ENCODE results near the gene VRTN.

VRTN gene

DNA sequence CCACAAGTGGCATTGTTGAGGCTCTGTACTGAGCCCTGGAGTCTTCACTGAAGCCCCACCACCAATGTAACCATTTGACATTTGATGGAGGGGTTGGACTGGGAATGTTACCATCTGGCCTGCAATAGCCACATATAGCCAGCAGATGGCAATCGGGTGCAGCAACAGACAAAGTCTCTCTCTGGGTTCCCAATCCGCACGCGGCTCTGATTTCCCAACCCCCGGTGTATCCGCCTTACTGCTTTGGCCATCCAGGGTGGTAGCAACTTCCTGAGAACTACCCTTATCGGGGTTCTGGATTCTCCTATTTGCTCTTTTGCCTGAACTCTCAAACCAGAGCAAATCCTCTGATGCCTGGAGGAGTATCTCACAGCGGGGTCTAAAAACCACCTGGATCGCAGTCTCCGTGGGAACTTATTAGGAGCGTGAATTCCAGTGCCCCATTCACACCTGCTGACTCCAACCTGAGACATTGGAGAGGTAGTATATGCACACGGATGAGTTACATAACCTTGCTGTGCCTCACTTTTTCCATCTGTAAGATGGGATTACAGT lies 14.2 kb downstream of the VRTN start:
- POLR2A ChIA-PET = no interaction called here
- DNase-seq (ENCODE audit: extremely low spot score) = peak; percentile 94
- TF ChIP-seq, protein P1, sequence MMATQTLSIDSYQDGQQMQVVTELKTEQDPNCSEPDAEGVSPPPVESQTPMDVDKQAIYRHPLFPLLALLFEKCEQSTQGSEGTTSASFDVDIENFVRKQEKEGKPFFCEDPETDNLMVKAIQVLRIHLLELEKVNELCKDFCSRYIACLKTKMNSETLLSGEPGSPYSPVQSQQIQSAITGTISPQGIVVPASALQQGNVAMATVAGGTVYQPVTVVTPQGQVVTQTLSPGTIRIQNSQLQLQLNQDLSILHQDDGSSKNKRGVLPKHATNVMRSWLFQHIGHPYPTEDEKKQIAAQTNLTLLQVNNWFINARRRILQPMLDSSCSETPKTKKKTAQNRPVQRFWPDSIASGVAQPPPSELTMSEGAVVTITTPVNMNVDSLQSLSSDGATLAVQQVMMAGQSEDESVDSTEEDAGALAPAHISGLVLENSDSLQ (IDR thresholded peaks at IDR 0.05) = no peak
- no peak for TF ChIP-seq SUZ12 (IDR thresholded peaks at IDR 0.05)
- TF ChIP-seq CTBP1 (IDR thresholded peaks at IDR 0.05; ENCODE audit: borderline replicate concordance) = no peak
- no peak for TF ChIP-seq LEF1 (IDR thresholded peaks at IDR 0.05; ENCODE audit: borderline replicate concordance)
- TF ChIP-seq ZNF384 (IDR thresholded peaks at IDR 0.05) = no peak
- TF ChIP-seq L3MBTL2 (conservative IDR thresholded peaks at IDR 0.05) = no peak
- TF ChIP-seq NFRKB (IDR thresholded peaks at IDR 0.05) = no peak
- no peak for TF ChIP-seq SP1 (IDR thresholded peaks at IDR 0.05)
- TF ChIP-seq BHLHE40 (IDR thresholded peaks at IDR 0.05; ENCODE audit: borderline replicate concordance) = no peak
- no peak for TF ChIP-seq ELF4 (IDR thresholded peaks at IDR 0.05)
- TF ChIP-seq FOXM1 (IDR thresholded peaks at IDR 0.05; ENCODE audit: borderline replicate concordance) = no peak
- TF ChIP-seq TARDBP (IDR thresholded peaks at IDR 0.05) = no peak
- TF ChIP-seq FOXA1 (IDR thresholded peaks at IDR 0.05) = no peak
- TF ChIP-seq FOXK2 (IDR thresholded peaks at IDR 0.05) = no peak
- no peak for TF ChIP-seq ARNT (IDR thresholded peaks at IDR 0.05)
- TF ChIP-seq HDGF (IDR thresholded peaks at IDR 0.05; ENCODE audit: borderline replicate concordance) = no peak
- CTCF ChIA-PET = interaction anchor here (0.9 to 1.3 kb wide), 2 partner anchors 97 to 117 kb away, joined by 3 read pairs; no protein-coding TSS in a partner anchor

GRCh38 chr14:74364271-74364880 lies 16.1 kb downstream of the VRTN start:
- TF ChIP-seq BHLHE40 (IDR thresholded peaks at IDR 0.05; ENCODE audit: borderline replicate concordance) = no peak
- TF ChIP-seq HDGF (IDR thresholded peaks at IDR 0.05; ENCODE audit: borderline replicate concordance) = no peak
- TF ChIP-seq TARDBP (IDR thresholded peaks at IDR 0.05) = no peak
- no peak for TF ChIP-seq FOXK2 (IDR thresholded peaks at IDR 0.05)
- no peak for TF ChIP-seq SP1 (IDR thresholded peaks at IDR 0.05)
- TF ChIP-seq CTBP1 (IDR thresholded peaks at IDR 0.05; ENCODE audit: borderline replicate concordance) = no peak
- TF ChIP-seq LEF1 (IDR thresholded peaks at IDR 0.05; ENCODE audit: borderline replicate concordance) = no peak
- no peak for DNase-seq (ENCODE audit: extremely low spot score)
- CTCF ChIA-PET = interaction anchor here (1.0 kb wide), 1 partner anchor 115 kb away, joined by 3 read pairs; no protein-coding TSS in a partner anchor
- POLR2A ChIA-PET = no interaction called here

GRCh38 chr14:74368026-74368425 lies 19.8 kb downstream of the VRTN start:
- ChIA-PET CTCF (no interaction called here), POLR2A (no interaction called here)
- DNase-seq (ENCODE audit: extremely low spot score) = no peak
- no peak for TF ChIP-seq FOXK2 (IDR thresholded peaks at IDR 0.05)
- TF ChIP-seq L3MBTL2 (conservative IDR thresholded peaks at IDR 0.05) = no peak
- no peak for TF ChIP-seq TARDBP (IDR thresholded peaks at IDR 0.05)
- no peak for TF ChIP-seq HDGF (IDR thresholded peaks at IDR 0.05; ENCODE audit: borderline replicate concordance)
- TF ChIP-seq BHLHE40 (IDR thresholded peaks at IDR 0.05; ENCODE audit: borderline replicate concordance) = no peak
- TF ChIP-seq ZNF384 (IDR thresholded peaks at IDR 0.05) = no peak
- no peak for TF ChIP-seq ARNT (IDR thresholded peaks at IDR 0.05)
- no peak for TF ChIP-seq SUZ12 (IDR thresholded peaks at IDR 0.05)
- no peak for TF ChIP-seq FOXA1 (IDR thresholded peaks at IDR 0.05)
- no peak for TF ChIP-seq FOXM1 (IDR thresholded peaks at IDR 0.05; ENCODE audit: borderline replicate concordance)
- no peak for TF ChIP-seq ELF4 (IDR thresholded peaks at IDR 0.05)
- no peak for TF ChIP-seq SP1 (IDR thresholded peaks at IDR 0.05)
- TF ChIP-seq NFRKB (IDR thresholded peaks at IDR 0.05) = no peak
- TF ChIP-seq CTBP1 (IDR thresholded peaks at IDR 0.05; ENCODE audit: borderline replicate concordance) = no peak
- TF ChIP-seq, protein P1 (IDR thresholded peaks at IDR 0.05) = no peak

GRCh38 chr14:74368441-74368840 lies 20.2 kb downstream of the VRTN start:
- DNase-seq (ENCODE audit: extremely low spot score) = peak; percentile 3
- TF ChIP-seq LEF1 (IDR thresholded peaks at IDR 0.05; ENCODE audit: borderline replicate concordance) = no peak
- TF ChIP-seq, protein P1 (IDR thresholded peaks at IDR 0.05) = no peak
- TF ChIP-seq SP1 (IDR thresholded peaks at IDR 0.05) = no peak
- no peak for TF ChIP-seq ZNF384 (IDR thresholded peaks at IDR 0.05)
- no peak for TF ChIP-seq SUZ12 (IDR thresholded peaks at IDR 0.05)
- no peak for TF ChIP-seq HDGF (IDR thresholded peaks at IDR 0.05; ENCODE audit: borderline replicate concordance)
- CTCF ChIA-PET = no interaction called here
- POLR2A ChIA-PET = no interaction called here

- CTCF ChIA-PET = no interaction called here
- POLR2A ChIA-PET = no interaction called here
- no peak for TF ChIP-seq FOXA1 (IDR thresholded peaks at IDR 0.05)
- TF ChIP-seq ELF4 (IDR thresholded peaks at IDR 0.05) = no peak
- TF ChIP-seq L3MBTL2 (conservative IDR thresholded peaks at IDR 0.05) = no peak
- no peak for TF ChIP-seq LEF1 (IDR thresholded peaks at IDR 0.05; ENCODE audit: borderline replicate concordance)
- TF ChIP-seq HDGF (IDR thresholded peaks at IDR 0.05; ENCODE audit: borderline replicate concordance) = no peak
- no peak for TF ChIP-seq FOXK2 (IDR thresholded peaks at IDR 0.05)
- TF ChIP-seq BHLHE40 (IDR thresholded peaks at IDR 0.05; ENCODE audit: borderline replicate concordance) = no peak
- no peak for TF ChIP-seq SP1 (IDR thresholded peaks at IDR 0.05)
- no peak for TF ChIP-seq NFRKB (IDR thresholded peaks at IDR 0.05)
- DNase-seq (ENCODE audit: extremely low spot score) = no peak
These were observed 29.9 kb downstream of the VRTN start for GRCh38 chr14:74377976-74378690.

DNA sequence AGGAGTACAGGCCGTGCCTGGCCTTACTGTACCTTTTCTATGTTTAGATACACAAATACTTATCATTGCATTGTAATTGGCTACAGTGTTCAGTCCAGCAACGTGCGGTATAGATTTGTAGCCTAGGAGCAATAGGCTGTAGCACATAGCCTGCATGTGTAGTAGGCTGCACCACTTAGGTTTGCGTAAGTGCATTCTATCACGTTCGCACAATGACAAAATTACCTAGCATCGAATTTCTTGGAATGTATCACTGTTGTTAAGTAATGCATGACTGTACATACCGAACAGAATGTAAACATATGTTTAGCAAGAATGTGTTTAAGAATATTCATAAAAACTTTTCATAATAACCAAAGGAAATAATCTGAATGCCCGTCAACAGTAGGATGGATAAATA lies 31.9 kb downstream of the VRTN start:
- ChIA-PET POLR2A (no interaction called here), CTCF (interaction anchor here (0.7 kb wide), 1 partner anchor 8 kb away, joined by 3 read pairs; no protein-coding TSS in a partner anchor)
- DNase-seq (ENCODE audit: extremely low spot score) = no peak
- TF ChIP-seq FOXK2 (IDR thresholded peaks at IDR 0.05) (no peak), SUZ12 (IDR thresholded peaks at IDR 0.05) (no peak), TARDBP (IDR thresholded peaks at IDR 0.05) (no peak), L3MBTL2 (conservative IDR thresholded peaks at IDR 0.05) (no peak)
- TF ChIP-seq, protein P1 (IDR thresholded peaks at IDR 0.05) = no peak

Measured in HEK293T (cell line).